ENCODE data around the gene ARHGAP35. TPM values are rescaled to one million over a fixed set of nuclear protein-coding genes. Genes with fewer than 3 reads are reported as not detected.

The ARHGAP35 gene
- total RNA-seq = 10 to 100 TPM; 21.0 to 22.4 TPM

DNA sequence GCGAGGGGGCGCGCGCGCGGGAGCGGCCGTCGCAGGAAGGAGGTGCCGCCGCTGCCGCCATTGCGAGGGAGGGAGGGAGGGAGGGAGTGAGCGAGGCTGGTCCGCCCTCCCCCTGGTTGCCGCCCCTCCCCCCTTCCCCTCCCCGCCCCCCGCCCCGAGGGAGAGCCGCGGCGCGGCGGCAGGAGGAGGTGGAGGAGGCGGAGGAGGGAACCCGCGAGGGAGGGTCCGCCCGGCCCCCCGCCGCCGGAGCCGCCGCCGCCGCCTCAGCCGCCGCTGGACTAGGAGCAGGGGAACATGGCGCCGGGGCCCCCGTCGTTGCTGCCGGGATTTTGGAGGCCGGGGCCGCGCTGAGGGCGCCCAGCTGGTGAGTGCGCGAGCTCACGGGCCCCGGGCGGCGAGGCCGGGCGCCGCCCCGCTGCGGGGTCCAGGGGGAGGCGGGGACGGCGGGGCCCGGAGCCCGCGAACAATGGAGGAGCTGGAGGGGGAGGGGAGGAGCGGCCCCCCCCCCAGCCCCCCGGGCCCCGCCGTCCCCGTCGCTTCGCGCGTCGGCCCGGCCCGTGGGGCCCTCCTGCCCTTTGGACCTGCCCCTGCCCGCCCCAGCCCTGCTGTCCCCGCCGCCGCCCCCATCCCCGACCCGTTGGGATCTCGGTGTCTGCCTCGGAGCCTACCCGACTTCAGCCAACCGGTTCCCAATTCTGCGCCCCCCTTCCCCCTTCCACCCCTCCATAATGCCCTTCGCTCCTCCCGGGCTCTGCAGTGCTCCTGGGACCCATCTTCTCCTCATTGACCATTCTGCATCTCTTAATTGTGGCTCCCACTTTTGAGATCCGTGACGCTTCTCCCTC, at the start of gene ARHGAP35:
Gene ARHGAP35, plus strand, starts transcription at position 152 of the 845 bp plus-strand sequence. CDS start 57,679 bp downstream, outside the sequence.

GRCh38 chr19:46850228-46851203, 10.3 kb upstream of the ARHGAP35 start, which contains the start of gene AP2S1:
Gene AP2S1, minus strand, starts transcription at chr19:46850846. Its CDS starts 80 bp downstream, at chr19:46850766.

Other genes starting within 250 kb of the ARHGAP35 start
- 10 to 100 TPM; 12.5 to 13.9 TPM for gene PTGIR, start 235.9 kb upstream of the ARHGAP35 start, total RNA-seq
- 1 to 10 TPM; 2.1 to 2.4 TPM for gene GNG8, start 224.8 kb upstream of the ARHGAP35 start, total RNA-seq
- gene DACT3, start 199.8 kb upstream of the ARHGAP35 start, total RNA-seq = under 1 TPM; 0.38 to 0.41 TPM
- 100 to 1,000 TPM; 178 to 189 TPM for gene PRKD2, start 143.9 kb upstream of the ARHGAP35 start, total RNA-seq
- 10 to 100 TPM; 16.9 to 17.6 TPM for gene FKRP, start 114.9 kb upstream of the ARHGAP35 start, total RNA-seq
- gene STRN4, start 114.5 kb upstream of the ARHGAP35 start, total RNA-seq = 10 to 100 TPM; 70.8 to 83.4 TPM
- gene SLC1A5, start 72.4 kb upstream of the ARHGAP35 start, total RNA-seq = 10 to 100 TPM; 86.9 to 90.6 TPM
- 100 to 1,000 TPM; 102 to 103 TPM for gene AP2S1, start 10.2 kb upstream of the ARHGAP35 start, total RNA-seq
- gene NPAS1, start 158.8 kb downstream of the ARHGAP35 start, total RNA-seq = not detected
- gene TMEM160, start 187.6 kb downstream of the ARHGAP35 start, total RNA-seq = 10 to 100 TPM; 41.4 to 47.0 TPM

All from activated naive CD4-positive, alpha-beta T cell treated with anti-CD3 and anti-CD28 coated beads, Interleukin-2, amount 10 ng/mL, durations not matched to agents 5 hours and 36 hours (primary cell).